AG04449 (cell line): Measurements from ENCODE around the gene SF3A1.

Experiments
- CTCF ChIA-PET: fragments of 350-600 bp; formaldehyde crosslinking; extraction: SDS; loops from one replicate; lab custom pipeline; 2021; ENCODE audit warnings: antibody characterized with exemption; lab: Yijun Ruan, JAX
- POLR2A ChIA-PET: fragments of 400-600, 350-600 bp; formaldehyde crosslinking; extraction: SDS; loops from one replicate; lab custom pipeline; 2020; ENCODE audit warnings: antibody characterized with exemption, inconsistent platforms; lab: Yijun Ruan, JAX
- DNase-seq: peaks from one replicate; pipeline ENCODE4 v3.0.0-alpha.2; 2010; ENCODE audit warnings: low read depth, low spot score
- H3K4me3 ChIP-seq: 2 replicates; pipeline ENCODE4 v1.5.1; 2011; ENCODE audit warnings: low read depth, mild to moderate bottlenecking, control low read depth, low read length
- CTCF ChIP-seq: IDR thresholded peaks from one replicate; pipeline ENCODE4 v1.5.1; 2011; ENCODE audit warnings: mild to moderate bottlenecking, moderate library complexity, low read length, control low read depth, inconsistent platforms; ENCODE audit not compliant: insufficient read depth; ENCODE audit errors: missing control alignments

The SF3A1 gene

DNA sequence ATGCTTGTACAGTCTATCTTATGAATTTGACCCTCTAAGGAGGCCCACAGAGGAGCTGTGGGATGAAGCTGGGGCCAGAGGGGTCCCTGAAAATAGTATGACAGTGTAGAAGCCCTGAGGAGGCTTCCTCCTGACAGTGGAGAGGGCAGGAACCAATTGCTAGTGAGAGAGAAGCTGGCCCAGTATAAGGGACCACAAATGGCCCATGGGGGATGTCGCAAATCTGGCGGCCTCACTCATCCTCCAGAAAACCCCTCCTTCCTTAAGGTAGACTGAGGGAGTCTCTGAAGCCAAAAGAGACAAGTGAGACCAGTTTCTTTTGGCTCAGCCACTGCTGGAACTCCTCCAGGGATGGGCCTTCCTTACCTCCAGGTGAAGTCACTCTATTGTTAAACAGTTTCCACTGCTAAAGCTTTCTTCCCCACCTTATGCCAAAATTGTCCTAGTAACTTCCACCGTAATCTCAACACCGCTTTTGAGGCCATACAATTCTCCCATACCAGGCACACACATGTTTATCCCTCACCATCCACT, 49.6 kb downstream of the SF3A1 start:
- CTCF ChIA-PET = interaction anchor here (0.8 to 1.6 kb wide), 2 partner anchors 19 to 85 kb away, joined by 3 to 7 read pairs; no protein-coding TSS in a partner anchor
- no peak overlapping the region for H3K4me3 ChIP-seq
- no peak for DNase-seq
- TF ChIP-seq CTCF = no peak
- POLR2A ChIA-PET = no interaction called here

- CTCF ChIA-PET = interaction anchor here (1.6 kb wide), 1 partner anchor 19 kb away, joined by 7 read pairs; no protein-coding TSS in a partner anchor
- DNase-seq = no peak
- POLR2A ChIA-PET = no interaction called here
- H3K4me3 ChIP-seq = no peak overlapping the region
- TF ChIP-seq CTCF = no peak
Observed at GRCh38 chr22:30306627-30307011, 50.1 kb downstream of the SF3A1 start.

DNA sequence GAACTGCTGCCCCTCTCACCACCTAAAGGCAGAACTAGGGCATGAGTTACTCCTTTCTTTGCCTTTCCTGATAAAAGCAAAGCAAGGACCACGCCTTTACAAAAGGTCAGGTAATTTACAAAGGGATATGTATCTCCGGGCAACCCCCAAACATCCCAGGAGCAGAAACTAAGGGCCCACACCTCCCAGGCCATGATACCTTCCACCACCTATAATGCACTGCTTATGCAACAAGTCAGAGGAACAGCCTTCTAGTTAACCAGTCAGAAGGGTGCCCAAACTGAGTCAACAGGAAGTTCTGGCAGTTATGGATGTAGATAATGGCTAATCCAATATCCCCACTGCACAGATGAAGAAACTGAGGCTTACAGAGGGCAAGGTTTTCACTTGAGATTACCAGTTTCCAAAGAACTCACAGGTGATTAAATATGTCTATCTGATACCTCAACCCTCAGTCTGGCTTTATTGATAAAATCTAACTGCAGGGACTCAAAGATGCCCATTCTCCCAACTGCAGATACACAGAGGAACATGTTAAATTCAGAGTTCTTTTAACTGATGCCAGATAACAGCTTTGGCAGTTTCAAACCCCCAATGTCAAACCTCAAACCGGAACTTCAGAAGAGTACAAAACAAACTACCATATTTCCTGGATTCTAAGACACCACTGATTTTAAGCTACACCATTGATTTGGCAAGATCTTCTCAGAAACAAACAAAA, 50.6 kb downstream of the SF3A1 start:
- ChIA-PET CTCF (interaction anchor here (1.6 kb wide), 1 partner anchor 18 kb away, joined by 7 read pairs; no protein-coding TSS in a partner anchor), POLR2A (no interaction called here)
- DNase-seq = no peak
- H3K4me3 ChIP-seq = no peak overlapping the region
- no peak for TF ChIP-seq CTCF

DNA sequence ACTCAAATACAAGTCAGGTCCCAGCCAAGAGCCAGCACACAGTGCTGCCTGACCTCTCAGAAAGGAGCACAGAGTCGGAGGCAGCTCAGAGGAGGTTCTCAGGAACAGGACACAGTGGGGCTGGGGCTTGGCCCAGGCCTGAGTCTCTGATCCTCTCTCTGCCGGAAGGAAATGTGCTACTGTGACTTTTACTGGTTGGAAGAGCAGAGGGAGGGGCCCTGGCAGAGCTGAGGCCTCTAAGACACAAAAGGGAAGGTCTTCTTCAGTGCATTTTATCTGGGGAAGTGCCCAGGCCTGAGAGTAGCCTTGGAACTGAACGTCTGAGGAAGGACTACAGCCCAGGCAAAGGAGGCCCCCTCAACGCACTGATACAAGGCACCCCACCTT, 51.2 kb downstream of the SF3A1 start:
- TF ChIP-seq CTCF = no peak
- POLR2A ChIA-PET = no interaction called here
- no peak overlapping the region for H3K4me3 ChIP-seq
- no peak for DNase-seq
- CTCF ChIA-PET = interaction anchor here (9.9 kb wide), 1 partner anchor 16 kb away, joined by 79 read pairs; the partner anchor contains the start of gene CASTOR1

DNA sequence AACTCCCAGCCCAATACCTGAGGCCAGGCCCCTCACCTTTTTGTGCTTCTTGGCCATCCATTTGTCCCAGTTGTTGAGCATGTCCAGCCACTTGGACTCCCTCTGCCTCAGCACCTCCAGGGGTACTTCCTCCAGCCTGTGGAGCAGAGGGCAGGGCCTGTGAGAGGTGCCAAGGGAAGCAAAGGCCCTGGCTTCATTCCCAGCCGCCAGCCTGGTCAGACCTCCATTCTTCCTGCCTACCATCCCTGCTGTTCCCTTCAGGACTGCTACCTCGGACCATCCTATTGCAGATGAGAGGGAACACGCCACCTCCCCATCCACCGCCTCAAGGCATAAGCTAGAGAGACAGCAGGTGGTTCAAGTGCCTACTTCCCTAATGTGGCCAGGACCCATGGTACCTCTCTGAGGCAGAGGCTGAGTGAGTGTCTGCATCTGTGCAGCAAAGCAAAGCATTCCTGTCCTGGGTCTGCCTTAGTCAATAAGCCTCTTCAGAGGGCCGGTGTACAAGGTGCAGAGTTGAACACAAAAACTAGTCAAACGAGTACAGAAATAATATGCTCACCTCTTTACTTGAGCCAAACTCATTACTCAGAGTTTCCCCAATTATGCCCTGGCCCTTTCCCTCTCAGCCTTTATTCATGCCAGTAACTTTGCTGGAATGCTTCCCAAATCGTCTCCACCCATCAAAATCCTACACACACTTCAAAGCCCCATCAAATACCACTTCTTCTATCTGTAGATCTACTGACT, 52.0 kb downstream of the SF3A1 start:
- ChIA-PET POLR2A (no interaction called here), CTCF (interaction anchor here (1.3 to 9.9 kb wide), 2 partner anchors 9 to 15 kb away, joined by 3 to 79 read pairs; partner anchors contain the start of gene CASTOR1)
- no peak overlapping the region for H3K4me3 ChIP-seq
- TF ChIP-seq CTCF = no peak
- DNase-seq = no peak

DNA sequence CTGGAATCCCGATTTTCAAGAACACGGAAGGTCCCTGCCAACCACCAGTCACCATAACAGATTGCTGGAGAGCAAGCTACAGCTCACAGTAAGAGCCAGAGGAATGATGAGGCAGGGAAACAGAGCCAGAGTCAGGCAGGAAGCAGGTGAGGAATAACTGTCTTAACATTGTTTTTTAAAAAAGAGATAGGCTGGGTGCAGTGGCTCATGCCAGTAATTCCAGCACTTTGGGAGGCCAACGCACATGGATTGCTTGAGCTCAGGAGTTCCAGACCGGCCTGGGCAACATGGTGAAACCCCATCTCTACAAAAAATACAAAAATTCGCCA, 53.9 kb downstream of the SF3A1 start:
- TF ChIP-seq CTCF = no peak
- DNase-seq = no peak
- ChIA-PET CTCF (interaction anchor here (9.9 kb wide), 1 partner anchor 13 kb away, joined by 79 read pairs; the partner anchor contains the start of gene CASTOR1), POLR2A (interaction anchor here (1.3 kb wide), 1 partner anchor 9 kb away, joined by 4 read pairs; no protein-coding TSS in a partner anchor)
- no peak overlapping the region for H3K4me3 ChIP-seq
